ENCODE results near the gene ZNF512. TPM values are rescaled to one million over a fixed set of nuclear protein-coding genes. Genes with fewer than 3 reads are reported as not detected.

ZNF512 gene
- total RNA-seq, 6 experiments from 2014 or later, result 20.1 to 28.3 (median 26.7) TPM

DNA sequence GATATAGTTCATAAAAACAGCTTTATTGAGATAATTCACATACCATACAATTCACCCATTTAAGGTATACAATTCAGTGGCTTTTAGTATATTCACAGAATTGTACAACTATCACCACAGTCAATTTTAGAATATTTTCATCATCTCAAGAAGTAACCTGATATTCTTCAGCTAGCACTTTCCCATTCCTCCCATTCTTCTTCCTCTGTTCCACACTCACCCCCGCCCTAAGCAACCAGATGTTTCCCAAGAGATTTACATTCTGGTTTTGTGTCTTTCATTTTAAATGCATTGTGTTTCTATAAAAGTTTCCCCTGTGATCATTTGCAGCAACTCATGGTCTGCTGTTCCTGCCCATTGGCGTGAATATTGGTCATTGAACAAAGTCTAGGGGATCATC lies 51.4 kb downstream of the ZNF512 start:
- Mint-ChIP-seq H3K4me1 (ENCODE audit: low read depth) (peaks cover 37% of the 10 kb centered on the region), H3K4me3 (no peak overlapping the region), H3K27me3 (ENCODE audit: insufficient read depth) (no peaks in the 10 kb centered on the region), H3K27ac (no peak overlapping the region), H3K36me3 (ENCODE audit: low read depth) (peaks cover 54% of the 10 kb centered on the region), H3K9me3 (no peaks in the 10 kb centered on the region)
- no peak for TF ChIP-seq CTCF (IDR thresholded peaks at IDR 0.05)
- no peak for DNase-seq

DNA sequence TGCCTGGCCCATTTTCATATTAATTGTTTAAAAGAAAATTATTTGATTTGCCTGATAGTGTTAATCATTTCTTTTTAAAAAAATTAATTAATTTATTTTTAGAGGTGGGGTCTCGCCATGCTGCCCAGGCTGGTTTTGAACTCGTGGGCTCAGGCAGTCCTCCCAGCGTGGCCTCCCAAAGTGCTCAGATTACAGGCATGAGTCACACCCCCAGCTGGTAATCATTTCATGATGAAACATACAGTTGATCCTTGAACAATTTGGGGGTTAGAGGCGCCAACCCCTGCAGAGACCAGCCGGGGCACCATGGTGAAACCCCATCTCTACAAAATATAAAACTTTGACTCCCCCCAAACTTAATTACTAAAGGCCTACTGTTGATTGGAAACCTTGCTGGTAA lies 53.9 kb downstream of the ZNF512 start:
- H3K4me3 Mint-ChIP-seq, result no peak overlapping the region
- H3K4me1 Mint-ChIP-seq (ENCODE audit: low read depth), result peaks cover 32% of the 10 kb centered on the region
- H3K36me3 Mint-ChIP-seq (ENCODE audit: low read depth), result peaks cover 56% of the 10 kb centered on the region
- DNase-seq, result no peak
- no peaks in the 10 kb centered on the region for H3K27me3 Mint-ChIP-seq (ENCODE audit: insufficient read depth)
- no peaks in the 10 kb centered on the region for H3K9me3 Mint-ChIP-seq
- no peak overlapping the region for H3K27ac Mint-ChIP-seq
- TF ChIP-seq CTCF (IDR thresholded peaks at IDR 0.05), result no peak

- peaks cover 51% of the 10 kb centered on the region for H3K36me3 Mint-ChIP-seq (ENCODE audit: low read depth)
- DNase-seq, result peak; percentile 91
- H3K4me3 Mint-ChIP-seq, result peak overlapping the region; percentile 41
- no peaks in the 10 kb centered on the region for H3K9me3 Mint-ChIP-seq
- H3K4me1 Mint-ChIP-seq (ENCODE audit: low read depth), result peaks cover 32% of the 10 kb centered on the region
- H3K27ac Mint-ChIP-seq, result peak overlapping the region; percentile 83
- no peak for TF ChIP-seq CTCF (IDR thresholded peaks at IDR 0.05)
- H3K27me3 Mint-ChIP-seq (ENCODE audit: insufficient read depth), result no peaks in the 10 kb centered on the region
Measured at GRCh38 chr2:27638037-27638637, 55.3 kb downstream of the ZNF512 start.

DNA sequence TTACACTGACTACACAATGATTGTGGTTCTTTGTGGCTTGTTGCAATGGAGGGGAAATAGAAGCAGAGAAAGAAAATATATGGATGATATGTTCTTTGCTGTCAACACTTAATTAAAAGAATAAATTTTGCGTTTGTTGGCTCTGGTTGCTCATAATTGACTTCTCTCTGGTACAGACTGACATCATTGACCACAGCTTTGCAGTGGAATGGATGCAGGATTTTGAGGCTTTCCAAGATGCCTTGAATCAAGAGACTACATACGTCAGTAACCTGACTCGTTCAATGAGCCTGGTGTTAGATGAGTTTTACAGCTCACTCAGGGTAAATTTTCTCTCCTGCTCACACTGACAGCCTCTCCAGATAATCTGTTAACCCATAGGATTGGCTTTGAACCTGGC lies 55.9 kb downstream of the ZNF512 start:
- Mint-ChIP-seq H3K4me3 (no peak overlapping the region), H3K4me1 (ENCODE audit: low read depth) (peaks cover 32% of the 10 kb centered on the region), H3K27ac (peak overlapping the region; percentile 83), H3K27me3 (ENCODE audit: insufficient read depth) (no peaks in the 10 kb centered on the region), H3K36me3 (ENCODE audit: low read depth) (peaks cover 49% of the 10 kb centered on the region), H3K9me3 (no peaks in the 10 kb centered on the region)
- peak; percentile 88 for DNase-seq
- no peak for TF ChIP-seq CTCF (IDR thresholded peaks at IDR 0.05)

DNA sequence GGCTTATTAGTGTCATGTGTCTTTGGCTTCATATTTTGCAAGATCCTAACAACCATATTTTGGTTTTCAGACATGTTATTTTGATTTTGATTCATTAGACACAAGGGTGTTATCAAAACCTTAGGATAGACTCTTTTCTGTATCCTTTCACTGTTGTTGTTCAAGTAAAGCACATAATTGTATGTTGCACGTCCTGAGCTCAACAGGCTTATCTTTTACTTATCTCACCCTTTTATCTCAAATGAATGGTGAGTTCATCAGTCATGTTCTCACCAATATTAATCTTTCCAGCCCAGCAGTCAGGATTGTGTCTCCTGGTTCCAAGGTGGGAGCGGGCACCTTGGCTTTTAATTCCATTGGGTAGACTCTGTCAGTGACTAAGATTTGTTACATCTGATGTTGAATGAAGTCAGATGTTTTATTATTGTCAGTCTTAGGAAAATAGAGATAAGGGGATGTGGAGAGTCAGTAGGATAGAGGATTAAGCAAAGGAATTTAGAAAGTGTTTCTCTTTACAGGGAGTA lies 57.9 kb downstream of the ZNF512 start:
- no peak for DNase-seq
- H3K4me1 Mint-ChIP-seq (ENCODE audit: low read depth), result peaks cover 28% of the 10 kb centered on the region
- no peaks in the 10 kb centered on the region for H3K27me3 Mint-ChIP-seq (ENCODE audit: insufficient read depth)
- H3K27ac Mint-ChIP-seq, result no peak overlapping the region
- peaks cover 28% of the 10 kb centered on the region for H3K36me3 Mint-ChIP-seq (ENCODE audit: low read depth)
- no peak overlapping the region for H3K4me3 Mint-ChIP-seq
- H3K9me3 Mint-ChIP-seq, result no peaks in the 10 kb centered on the region
- TF ChIP-seq CTCF (IDR thresholded peaks at IDR 0.05), result no peak
